HFFc6 (cell line): ENCODE data around the gene THBD. TPM values are rescaled to one million over a fixed set of nuclear protein-coding genes. Genes with fewer than 3 reads are reported as not detected.

Experiments
- DNase-seq: peaks from one replicate; pipeline ENCODE4 v3.0.0-alpha.2; 2018
- H3K27ac Mint-ChIP-seq: 2 replicates; pipeline ENCODE4 v1.8.0; 2020; ENCODE audit warnings: mild to moderate bottlenecking, mixed read lengths
- H3K27me3 Mint-ChIP-seq: 2 replicates; pipeline ENCODE4 v1.8.0; 2021; ENCODE audit warnings: mild to moderate bottlenecking, moderate library complexity, mixed read lengths; ENCODE audit not compliant: insufficient read depth
- H3K36me3 Mint-ChIP-seq: 2 replicates; pipeline ENCODE4 v1.8.0; 2021; ENCODE audit warnings: low read depth, mixed read lengths
- H3K4me1 Mint-ChIP-seq: 2 replicates; pipeline ENCODE4 v1.8.0; 2020; ENCODE audit warnings: low read depth, mixed read lengths
- H3K4me3 Mint-ChIP-seq: 2 replicates; pipeline ENCODE4 v1.8.0; 2020; ENCODE audit warnings: mild to moderate bottlenecking, moderate library complexity, mixed read lengths
- H3K9me3 Mint-ChIP-seq: 2 replicates; pipeline ENCODE4 v1.8.0; 2020; ENCODE audit warnings: mild to moderate bottlenecking, mixed read lengths
- total RNA-seq, 6 experiments: library from RNA; stranded (reverse); fragmentation: NEBNext Ultra II Directional; extraction: Animal tissue kit (Norgen Biotek cat#: 25700); gene quantifications; 2 replicates in 1 of 6; 3 replicates in 5 of 6; pipeline ENCODE4 v1.2.3, GENCODE V29; 2021
- TF ChIP-seq, protein P1 (sequence below): fragments of 200-600 bp; sonication (generic); IDR thresholded peaks from 2 replicates; pipeline ENCODE4 v1.5.0; 2021; ENCODE audit warnings: antibody characterized with exemption, mild to moderate bottlenecking

Gene THBD
- total RNA-seq, 6 experiments from 2014 or later = 0.05 to 0.11 (median 0.09) TPM

DNA sequence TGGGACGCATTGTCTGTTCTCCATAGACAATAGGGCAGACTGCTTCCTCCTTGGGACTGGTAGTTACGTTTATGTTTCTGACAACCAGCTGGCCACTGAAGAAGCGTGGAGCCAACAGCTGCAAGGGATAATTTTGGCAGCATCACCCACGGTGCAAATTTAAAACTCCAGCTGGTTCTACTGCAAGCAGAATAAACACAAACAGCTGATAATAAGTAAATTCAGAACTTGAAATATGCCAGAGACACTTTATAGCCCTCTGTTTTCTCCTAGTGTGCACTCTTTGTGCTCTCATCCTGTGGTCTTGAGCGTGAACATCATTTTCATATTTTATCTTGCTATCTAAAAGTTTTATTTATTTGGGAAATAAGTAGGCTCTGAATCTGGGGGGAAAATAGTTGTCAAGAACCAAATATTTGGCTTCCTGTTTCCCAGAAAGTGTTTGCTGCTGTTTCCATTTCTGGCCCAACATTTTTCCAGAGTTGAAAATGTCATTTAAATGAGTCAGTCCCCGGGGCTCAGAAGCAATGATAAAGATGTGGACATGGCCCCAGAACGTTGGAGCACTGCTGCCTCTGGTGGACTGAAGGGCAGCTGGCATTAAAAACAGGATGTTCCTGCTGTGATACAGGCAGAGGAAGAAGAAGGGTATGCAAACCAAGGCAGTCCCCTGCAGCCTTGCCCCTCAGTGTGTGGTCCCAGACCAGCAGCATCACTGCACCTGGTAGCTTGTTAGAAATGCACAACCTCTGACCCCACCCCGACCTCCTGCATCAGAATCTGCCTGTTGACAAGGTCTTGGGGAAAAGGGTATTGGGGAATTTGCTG is 12.5 kb upstream of the THBD start:
- Mint-ChIP-seq H3K9me3 (no peaks in the 10 kb centered on the region), H3K27ac (peak overlapping the region; percentile 40; the same call in 1 of the 2 replicates), H3K36me3 (no peaks in the 10 kb centered on the region), H3K4me3 (no peak overlapping the region; the same call in 1 of the 2 replicates), H3K4me1 (peaks cover 20% of the 10 kb centered on the region), H3K27me3 (peaks cover 7% of the 10 kb centered on the region)
- peak; percentile 69 for DNase-seq
- TF ChIP-seq, protein P1, sequence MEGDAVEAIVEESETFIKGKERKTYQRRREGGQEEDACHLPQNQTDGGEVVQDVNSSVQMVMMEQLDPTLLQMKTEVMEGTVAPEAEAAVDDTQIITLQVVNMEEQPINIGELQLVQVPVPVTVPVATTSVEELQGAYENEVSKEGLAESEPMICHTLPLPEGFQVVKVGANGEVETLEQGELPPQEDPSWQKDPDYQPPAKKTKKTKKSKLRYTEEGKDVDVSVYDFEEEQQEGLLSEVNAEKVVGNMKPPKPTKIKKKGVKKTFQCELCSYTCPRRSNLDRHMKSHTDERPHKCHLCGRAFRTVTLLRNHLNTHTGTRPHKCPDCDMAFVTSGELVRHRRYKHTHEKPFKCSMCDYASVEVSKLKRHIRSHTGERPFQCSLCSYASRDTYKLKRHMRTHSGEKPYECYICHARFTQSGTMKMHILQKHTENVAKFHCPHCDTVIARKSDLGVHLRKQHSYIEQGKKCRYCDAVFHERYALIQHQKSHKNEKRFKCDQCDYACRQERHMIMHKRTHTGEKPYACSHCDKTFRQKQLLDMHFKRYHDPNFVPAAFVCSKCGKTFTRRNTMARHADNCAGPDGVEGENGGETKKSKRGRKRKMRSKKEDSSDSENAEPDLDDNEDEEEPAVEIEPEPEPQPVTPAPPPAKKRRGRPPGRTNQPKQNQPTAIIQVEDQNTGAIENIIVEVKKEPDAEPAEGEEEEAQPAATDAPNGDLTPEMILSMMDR = peak; percentile 68

DNA sequence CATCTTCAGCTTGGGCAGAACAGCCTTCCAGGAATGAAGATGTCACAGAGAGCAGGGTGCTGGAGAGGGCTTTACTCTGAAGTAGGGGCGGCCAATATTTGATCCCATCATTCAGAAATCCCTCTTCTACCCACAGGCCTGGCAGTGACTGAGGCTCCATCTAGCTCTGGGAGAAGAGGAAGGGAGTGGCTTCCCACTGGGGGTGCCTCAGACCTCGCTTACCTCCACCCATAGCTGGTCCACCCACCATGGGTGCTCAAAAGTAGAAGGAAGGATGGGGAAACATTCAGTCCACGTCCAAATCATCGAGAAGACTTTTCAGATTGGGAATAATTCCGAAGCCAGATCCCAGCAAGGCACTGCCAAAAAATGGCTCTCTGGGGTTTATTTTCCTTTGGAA is 11.8 kb upstream of the THBD start:
- H3K36me3 Mint-ChIP-seq = no peaks in the 10 kb centered on the region
- H3K4me3 Mint-ChIP-seq = no peak overlapping the region
- TF ChIP-seq, protein P1 = no peak
- peaks cover 20% of the 10 kb centered on the region for H3K4me1 Mint-ChIP-seq
- H3K27ac Mint-ChIP-seq = no peak overlapping the region
- no peaks in the 10 kb centered on the region for H3K9me3 Mint-ChIP-seq
- no peak for DNase-seq
- peaks cover 4% of the 10 kb centered on the region for H3K27me3 Mint-ChIP-seq

DNA sequence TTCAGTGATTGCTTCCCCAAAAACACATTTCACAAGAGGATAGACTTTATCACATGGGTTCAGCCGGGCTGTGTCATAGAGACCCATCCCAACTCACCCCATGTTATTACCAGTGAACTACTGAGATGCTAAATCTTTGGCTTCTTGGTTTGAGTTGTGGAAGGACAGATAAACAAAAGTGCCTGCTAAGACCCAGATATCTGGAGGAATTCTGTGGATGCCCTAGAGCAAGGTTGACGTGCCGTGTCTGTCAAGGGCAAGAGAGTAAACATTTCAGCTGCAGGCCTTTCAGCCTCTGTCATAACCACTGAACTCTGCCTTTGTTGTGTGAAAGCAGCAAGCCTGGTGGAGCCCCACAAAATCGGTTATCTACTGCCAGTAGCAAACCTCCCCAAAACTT is 11.2 kb upstream of the THBD start:
- DNase-seq = no peak
- Mint-ChIP-seq H3K4me3 (no peak overlapping the region), H3K27ac (no peak overlapping the region), H3K27me3 (peaks cover 4% of the 10 kb centered on the region), H3K4me1 (peaks cover 20% of the 10 kb centered on the region), H3K9me3 (no peaks in the 10 kb centered on the region), H3K36me3 (no peaks in the 10 kb centered on the region)
- TF ChIP-seq, protein P1 = no peak

DNA sequence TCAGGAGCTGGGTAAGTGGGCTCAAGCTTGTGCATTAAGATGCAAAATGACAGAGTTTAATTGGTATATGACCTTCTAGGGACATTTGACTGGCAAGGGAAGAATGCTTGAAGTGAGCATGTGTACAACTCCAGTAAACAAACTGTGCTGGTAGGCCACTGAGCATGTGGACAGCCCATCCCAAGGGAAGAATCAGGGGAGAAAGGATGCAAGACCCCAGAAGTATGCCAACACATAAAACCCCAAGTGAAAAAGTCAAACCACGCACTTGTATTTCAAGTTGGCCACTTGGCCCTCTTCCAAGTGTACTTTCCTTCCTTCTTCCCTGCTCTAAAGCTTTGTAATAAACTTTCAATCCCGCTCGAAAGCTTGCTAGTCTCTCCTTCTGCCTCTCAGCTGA is 10.4 kb upstream of the THBD start:
- Mint-ChIP-seq H3K27me3 (peaks cover 4% of the 10 kb centered on the region), H3K4me1 (peaks cover 20% of the 10 kb centered on the region), H3K4me3 (no peak overlapping the region), H3K36me3 (no peaks in the 10 kb centered on the region), H3K9me3 (no peaks in the 10 kb centered on the region), H3K27ac (no peak overlapping the region)
- DNase-seq = no peak
- TF ChIP-seq, protein P1 = no peak

DNA sequence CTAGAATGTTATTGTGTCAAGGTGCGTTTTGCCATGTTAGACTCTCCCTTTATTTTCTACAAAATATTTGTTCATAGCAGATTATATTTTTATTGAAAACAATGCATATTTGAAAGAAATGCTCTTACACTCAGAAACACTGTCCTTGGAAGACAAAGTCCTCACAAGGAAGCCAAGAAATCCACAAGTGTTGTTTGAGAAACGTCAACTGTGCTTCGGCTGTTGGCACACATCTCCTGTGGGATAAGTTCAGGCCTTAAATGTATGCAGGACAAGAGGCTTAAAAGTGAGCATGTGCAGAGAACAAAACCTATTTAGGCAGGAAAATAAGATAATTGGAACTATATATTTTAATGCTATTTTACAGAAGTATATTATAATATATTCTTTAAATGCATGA is 9.5 kb upstream of the THBD start:
- Mint-ChIP-seq H3K27me3 (no peaks in the 10 kb centered on the region; the same call in 1 of the 2 replicates), H3K36me3 (no peaks in the 10 kb centered on the region), H3K9me3 (no peaks in the 10 kb centered on the region), H3K27ac (no peak overlapping the region), H3K4me1 (peaks cover 20% of the 10 kb centered on the region), H3K4me3 (no peak overlapping the region)
- TF ChIP-seq, protein P1 = no peak
- no peak for DNase-seq
